NOMO-1 (cell line): Measurements from ENCODE around the gene URI1.
A peak's percentile ranks its signal among the peaks of the same experiment; 100 is the strongest.
"Not testable (repeated sequence)": the region's sequence is repeated elsewhere in the genome, so short reads cannot be mapped to it uniquely, and the experiment has no call there.

ENCODE experiments used
- DNase-seq, 2 experiments: peaks; one replicate each; lab custom pipeline; 2025; ENCODE audit not compliant: unreplicated experiment in 2 of 2; lab: John Stamatoyannopoulos, UW

The URI1 gene

GRCh38 chr19:29940971-29941585, 961 bp upstream of the URI1 start:
- no peak for DNase-seq

- DNase-seq, result peak; percentile 26 to 42
These were observed 594 bp downstream of the URI1 start for GRCh38 chr19:29942404-29943261.

GRCh38 chr19:29943615-29944014, 1.6 kb downstream of the URI1 start:
- DNase-seq, result no peak

- DNase-seq, result no peak
These were observed 2.5 kb downstream of the URI1 start for GRCh38 chr19:29944390-29945012.

GRCh38 chr19:29945017-29945416, 3.0 kb downstream of the URI1 start:
- DNase-seq, result no peak

GRCh38 chr19:29945433-29945832, 3.4 kb downstream of the URI1 start:
- no peak for DNase-seq

GRCh38 chr19:29946645-29947044, 4.6 kb downstream of the URI1 start:
- no peak for DNase-seq

GRCh38 chr19:29947871-29948270, 5.8 kb downstream of the URI1 start:
- no peak for DNase-seq

GRCh38 chr19:29948759-29949470, 6.9 kb downstream of the URI1 start:
- DNase-seq, result not testable (repeated sequence)

GRCh38 chr19:29952177-29952576, 10.1 kb downstream of the URI1 start:
- no peak for DNase-seq

GRCh38 chr19:29952646-29953045, 10.6 kb downstream of the URI1 start:
- DNase-seq, result peak; percentile 31 to 53

GRCh38 chr19:29953352-29954247, 11.6 kb downstream of the URI1 start:
- no peak for DNase-seq

GRCh38 chr19:29956855-29957254, 14.8 kb downstream of the URI1 start:
- no peak for DNase-seq

GRCh38 chr19:29961311-29961710, 19.3 kb downstream of the URI1 start:
- DNase-seq, result no peak

GRCh38 chr19:29962793-29963192, 20.8 kb downstream of the URI1 start:
- DNase-seq, result no peak

- no peak for DNase-seq
These were observed 21.5 kb downstream of the URI1 start for GRCh38 chr19:29963576-29963975.

- DNase-seq, result peak in 1 of 2 experiments; percentile 7
These were observed 22.1 kb downstream of the URI1 start for GRCh38 chr19:29964171-29964570.

GRCh38 chr19:29965492-29965891, 23.5 kb downstream of the URI1 start:
- DNase-seq, result no peak

- not testable (repeated sequence) for DNase-seq
These were observed 24.1 kb downstream of the URI1 start for GRCh38 chr19:29966142-29966541.

- DNase-seq, result peak; percentile 22 to 35
These were observed 24.7 kb downstream of the URI1 start for GRCh38 chr19:29966588-29967249.
